Activated CD8-positive, alpha-beta memory T cell treated with anti-CD3 and anti-CD28 coated beads, Interleukin-2, amount 50 U/mL, for 1 hour (primary cell): ENCODE data around the gene DCC.

Experiments used
- DNase-seq: peaks from one replicate; pipeline ENCODE4 v3.0.0-alpha.2; 2020; ENCODE audit errors: extremely low read depth

The DCC gene

DNA sequence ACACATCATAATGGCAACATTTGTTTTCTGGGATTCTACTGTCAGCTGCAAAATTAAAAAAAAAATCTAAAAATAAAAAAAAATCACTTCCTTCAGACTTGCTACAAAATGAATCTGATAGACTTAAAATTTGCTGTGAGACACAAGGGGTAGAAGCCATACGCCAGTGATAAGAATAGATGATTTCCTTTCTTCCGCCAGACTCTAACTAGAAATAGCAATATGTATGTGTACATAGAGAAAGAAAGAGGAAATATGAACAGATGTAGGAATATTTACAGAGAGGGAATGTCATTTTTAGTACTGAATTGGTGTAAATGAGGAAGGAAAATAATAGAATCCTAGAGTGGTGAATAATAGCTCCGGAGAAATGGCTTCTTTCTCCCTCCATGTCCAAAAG is 574.2 kb downstream of the DCC start:
- DNase-seq, result no peak

DNA sequence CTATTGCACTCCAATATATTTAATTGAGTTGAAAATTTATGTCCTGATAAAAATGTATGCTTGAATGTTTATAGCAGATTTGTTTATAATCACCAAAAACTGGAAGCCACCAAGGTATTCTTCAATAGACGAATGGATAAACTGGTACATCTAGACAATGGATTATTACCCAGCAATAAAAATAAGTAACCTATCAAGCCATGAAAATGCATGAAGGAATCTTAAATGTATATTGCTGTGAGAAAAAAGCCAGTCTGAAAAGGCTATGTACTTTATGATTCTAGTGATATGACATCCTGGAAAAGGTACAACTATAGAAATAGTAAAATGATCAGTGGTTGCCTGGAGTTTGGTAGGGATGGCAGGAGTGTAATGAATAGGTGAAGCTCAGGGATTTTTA is 580.7 kb downstream of the DCC start:
- no peak for DNase-seq

GRCh38 chr18:52933356-52933755 is 593.4 kb downstream of the DCC start:
- no peak for DNase-seq

- no peak for DNase-seq
These were observed 596.9 kb downstream of the DCC start for GRCh38 chr18:52936931-52937330.

GRCh38 chr18:52937840-52938239 is 597.8 kb downstream of the DCC start:
- DNase-seq, result no peak

- DNase-seq, result no peak
These were observed 605.6 kb downstream of the DCC start for GRCh38 chr18:52945552-52945951.

GRCh38 chr18:52948868-52949444 is 609.0 kb downstream of the DCC start:
- no peak for DNase-seq

- no peak for DNase-seq
These were observed 610.2 kb downstream of the DCC start for GRCh38 chr18:52950155-52950554.

GRCh38 chr18:52953387-52953786 is 613.4 kb downstream of the DCC start:
- no peak for DNase-seq

GRCh38 chr18:52963481-52963880 is 623.5 kb downstream of the DCC start:
- DNase-seq, result no peak

DNA sequence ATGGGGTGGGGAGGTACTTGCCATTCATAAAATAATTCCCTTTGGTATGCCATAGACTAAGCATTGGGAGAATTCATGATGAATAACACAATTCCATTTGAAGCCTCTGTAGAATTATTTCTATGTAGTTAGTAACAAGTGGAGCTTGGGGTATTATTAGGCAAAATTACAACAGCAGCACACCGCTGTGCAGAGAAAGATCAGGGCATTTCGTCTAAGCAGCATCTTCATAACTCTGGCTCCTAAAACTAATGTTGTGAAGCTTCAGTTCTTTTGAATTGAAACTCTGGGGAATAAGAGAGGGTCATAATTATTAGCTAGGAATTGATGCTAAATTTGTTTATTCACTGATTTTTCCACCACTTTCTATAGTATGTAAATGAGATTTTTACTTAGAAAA is 630.7 kb downstream of the DCC start:
- no peak for DNase-seq

GRCh38 chr18:52971097-52971496 is 631.1 kb downstream of the DCC start:
- DNase-seq, result no peak

GRCh38 chr18:52979892-52980291 is 639.9 kb downstream of the DCC start:
- DNase-seq, result no peak

DNA sequence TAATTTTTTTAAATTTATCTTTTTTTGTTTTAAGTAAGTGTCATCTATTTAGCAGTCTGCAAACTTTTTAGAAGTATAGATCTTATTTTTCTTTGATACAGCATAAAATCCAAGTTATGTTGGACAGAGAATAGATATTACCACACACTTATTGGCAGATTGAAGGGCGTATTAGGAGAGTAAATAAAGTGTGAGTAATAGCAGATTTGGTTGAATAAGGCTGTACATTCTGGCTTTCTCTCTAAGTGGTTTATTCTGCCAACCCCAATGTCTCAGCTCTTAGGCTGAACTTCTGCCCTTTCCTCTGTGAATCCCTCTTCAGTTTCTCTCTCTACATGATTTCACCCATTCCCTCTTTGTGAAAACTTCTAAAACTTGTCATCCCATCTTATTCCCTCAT is 651.2 kb downstream of the DCC start:
- no peak for DNase-seq

DNA sequence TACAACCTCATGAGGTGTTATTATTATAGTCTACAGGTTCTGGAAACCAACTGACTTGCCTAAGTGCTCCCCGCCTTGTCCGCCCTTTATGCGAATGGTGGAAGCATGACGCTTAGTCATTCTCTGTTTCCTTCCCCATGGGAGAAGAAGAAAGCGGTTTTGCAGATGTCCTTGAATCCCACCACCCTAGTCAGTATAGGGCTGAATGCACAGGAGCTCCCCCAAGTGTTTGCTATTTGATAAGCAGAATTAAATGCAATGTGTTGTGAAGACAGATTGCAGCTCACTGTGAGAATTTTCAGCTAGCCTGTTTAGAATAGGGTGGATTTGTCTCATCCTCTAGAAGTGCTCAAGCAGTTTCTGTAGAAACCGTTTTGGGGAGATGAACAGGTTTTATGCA is 652.0 kb downstream of the DCC start:
- no peak for DNase-seq

- no peak for DNase-seq
These were observed 655.9 kb downstream of the DCC start for GRCh38 chr18:52995875-52996274.

GRCh38 chr18:52999633-53000032 is 659.6 kb downstream of the DCC start:
- no peak for DNase-seq

GRCh38 chr18:53004798-53005197 is 664.8 kb downstream of the DCC start:
- DNase-seq, result no peak

- DNase-seq, result no peak
These were observed 678.8 kb downstream of the DCC start for GRCh38 chr18:53018791-53019190.

- no peak for DNase-seq
These were observed 685.2 kb downstream of the DCC start for GRCh38 chr18:53025247-53025646.

DNA sequence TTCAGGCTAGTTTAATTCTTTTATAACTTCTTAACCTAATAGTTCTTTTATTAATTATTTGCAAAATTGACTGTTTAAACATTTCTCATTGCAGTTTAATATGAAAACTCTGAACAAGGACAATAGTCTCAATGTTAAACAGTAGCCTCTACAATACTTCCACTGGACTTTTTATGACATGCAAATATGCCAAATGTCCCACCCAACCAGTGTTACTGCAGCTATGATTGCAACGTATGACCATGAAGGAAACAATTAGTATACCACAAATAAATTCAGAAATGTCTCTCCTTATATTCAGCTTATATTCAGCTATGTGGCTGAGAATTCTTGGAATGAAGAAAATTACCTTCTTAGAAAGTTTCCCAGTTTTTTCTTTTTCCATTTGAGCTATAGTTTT is 688.6 kb downstream of the DCC start:
- DNase-seq, result no peak

GRCh38 chr18:53033128-53033527 is 693.1 kb downstream of the DCC start:
- DNase-seq, result no peak

- no peak for DNase-seq
These were observed 698.6 kb downstream of the DCC start for GRCh38 chr18:53038608-53039007.

- no peak for DNase-seq
These were observed 700.3 kb downstream of the DCC start for GRCh38 chr18:53040286-53040685.

DNA sequence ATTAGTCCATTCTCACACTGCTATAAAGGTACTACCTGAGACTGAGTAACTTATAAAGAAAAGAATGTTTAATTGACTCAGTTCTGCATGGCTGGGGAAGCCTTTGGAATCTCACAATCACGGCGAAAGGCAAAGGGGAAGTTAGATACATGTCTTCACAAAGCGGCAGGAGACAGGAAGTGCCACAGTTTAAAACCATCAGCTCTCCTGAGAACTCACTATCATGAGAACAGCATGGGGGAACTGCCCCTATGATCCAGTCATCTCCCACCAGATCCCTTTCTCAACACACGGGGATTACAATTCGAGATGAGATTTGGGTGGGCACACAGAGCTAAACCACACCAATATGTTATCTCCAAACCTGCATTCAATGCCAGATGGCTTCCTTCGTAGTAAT is 716.1 kb downstream of the DCC start:
- DNase-seq, result no peak
